GM18907 (cell line): ENCODE results near the gene GNAT2.

Source experiments
- ATAC-seq: cut with Tn5 transposase; IDR thresholded peaks from one replicate; pipeline ENCODE4 v1.9.1; 2021; ENCODE audit warnings: mild to moderate bottlenecking, moderate library complexity; ENCODE audit not compliant: unreplicated experiment

Gene GNAT2

DNA sequence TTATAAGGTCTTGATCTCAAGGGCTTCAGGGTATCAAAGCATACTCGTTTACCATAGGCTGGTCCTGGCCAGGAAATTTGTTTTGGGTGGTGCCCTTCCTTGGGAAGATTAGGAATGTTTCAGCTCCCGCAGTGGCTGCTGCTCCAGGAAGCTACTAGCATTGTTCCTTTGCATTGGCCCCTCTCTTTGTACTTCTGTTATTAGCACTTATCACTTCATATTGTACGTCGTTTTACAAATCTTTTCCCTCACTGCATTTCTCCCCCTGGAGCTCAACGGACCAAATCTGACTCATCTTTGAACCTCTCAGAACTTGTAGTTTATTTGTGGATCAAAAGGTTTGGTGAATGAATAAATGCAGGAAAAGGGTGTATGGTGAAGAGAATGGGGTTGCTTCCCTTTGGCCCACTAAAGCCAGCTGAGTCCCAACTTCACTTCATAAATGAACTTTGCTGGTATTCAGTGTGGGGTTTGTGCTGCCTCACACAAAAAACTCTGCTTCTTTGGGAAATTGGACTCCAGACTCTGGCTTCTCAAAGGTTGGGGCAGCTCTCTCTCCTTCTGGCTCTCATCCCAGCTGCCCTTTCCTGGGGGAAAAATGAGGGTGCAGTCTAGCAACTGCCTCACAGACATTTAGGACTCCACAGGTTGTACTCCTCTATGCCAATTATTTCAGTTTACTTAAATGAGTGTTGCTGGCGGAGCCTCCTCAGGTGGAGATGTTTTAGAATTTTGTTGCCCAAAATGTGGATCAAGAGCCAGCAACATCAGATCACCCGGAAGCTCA is 5.9 kb downstream of the GNAT2 start:
- no peak for ATAC-seq

DNA sequence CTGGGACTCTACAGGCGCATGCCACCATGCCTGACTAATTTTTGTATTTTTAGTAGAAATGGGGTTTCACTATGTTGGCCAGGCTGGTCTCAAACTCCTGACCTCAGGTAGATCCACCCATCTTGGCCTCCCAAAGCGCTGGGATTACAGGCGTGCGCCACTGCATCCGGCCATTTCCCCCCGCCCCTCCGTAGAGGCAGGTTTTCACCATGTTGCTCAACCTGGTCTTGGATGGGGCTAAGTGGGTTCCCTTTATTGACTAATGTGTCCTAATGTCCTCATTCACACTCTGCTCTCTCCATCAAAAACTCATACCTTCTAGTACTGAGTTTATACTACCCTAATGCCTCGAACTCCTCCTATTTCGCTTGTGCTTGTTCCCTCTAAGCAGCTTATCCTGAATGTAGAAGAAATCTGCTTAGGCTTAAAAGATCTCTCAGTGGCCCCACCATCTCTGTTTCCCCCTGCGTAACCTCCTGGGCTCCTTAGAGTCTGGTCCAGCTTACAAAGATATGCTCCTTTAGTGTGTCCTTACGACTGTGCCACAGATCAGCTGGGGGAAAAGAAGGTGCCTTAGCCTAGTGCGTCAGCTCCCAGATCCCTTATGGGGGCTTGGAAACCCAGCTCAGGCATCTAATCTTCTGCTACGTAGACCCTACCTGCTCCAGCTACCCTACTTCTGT is 8.0 kb downstream of the GNAT2 start:
- no peak for ATAC-seq

DNA sequence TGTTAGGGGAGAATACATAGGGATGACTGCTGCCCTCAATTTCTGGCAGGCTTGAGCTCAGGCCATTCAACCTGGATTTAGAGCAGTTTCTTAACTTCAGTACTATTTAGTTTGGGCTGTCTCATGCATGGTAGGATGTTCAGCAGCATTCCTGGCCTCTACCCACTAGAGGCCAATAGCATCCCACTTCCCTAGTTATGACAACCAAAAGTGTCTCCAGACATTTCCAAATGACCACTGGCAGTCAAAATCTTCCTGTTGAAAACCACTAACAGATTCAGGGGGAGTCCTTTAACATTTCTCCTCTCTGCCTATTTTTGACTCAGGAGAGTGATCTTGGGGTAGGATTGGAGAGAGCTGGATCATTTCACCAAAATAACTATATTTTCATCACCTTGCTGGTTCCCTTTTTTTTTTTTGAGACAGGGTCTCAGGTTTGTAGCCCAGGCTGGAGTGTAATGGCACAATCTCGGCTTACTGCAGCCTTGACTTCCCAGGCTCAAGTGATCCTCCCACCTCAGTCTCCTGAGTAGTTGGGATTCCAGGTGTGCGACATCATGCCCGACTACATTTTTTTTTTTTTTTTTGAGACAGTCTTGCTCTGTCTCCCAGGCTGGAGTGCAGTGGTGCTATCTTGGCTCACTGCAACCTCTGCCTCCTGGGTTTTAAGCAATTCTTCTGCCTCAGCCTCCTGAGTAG is 8.7 kb downstream of the GNAT2 start:
- ATAC-seq = no peak

DNA sequence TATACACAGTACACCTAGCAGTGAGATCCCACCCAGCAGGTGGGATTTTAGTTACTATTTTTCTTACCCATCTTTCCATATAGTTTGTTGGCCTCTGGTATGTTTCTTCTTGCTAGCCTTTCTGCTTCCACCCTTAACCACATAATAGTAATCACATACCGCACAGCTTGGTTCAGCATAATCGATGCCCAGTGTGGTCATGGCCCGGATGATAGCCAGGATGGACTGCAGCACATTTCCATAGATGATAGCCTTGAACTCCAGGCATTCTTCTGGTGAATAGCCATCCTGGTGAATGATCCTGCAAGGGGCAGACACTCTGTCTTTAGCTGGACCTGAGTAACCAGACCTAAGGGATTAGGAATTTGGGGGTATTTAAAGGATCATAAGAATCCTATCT is 9.5 kb downstream of the GNAT2 start:
- ATAC-seq = no peak

DNA sequence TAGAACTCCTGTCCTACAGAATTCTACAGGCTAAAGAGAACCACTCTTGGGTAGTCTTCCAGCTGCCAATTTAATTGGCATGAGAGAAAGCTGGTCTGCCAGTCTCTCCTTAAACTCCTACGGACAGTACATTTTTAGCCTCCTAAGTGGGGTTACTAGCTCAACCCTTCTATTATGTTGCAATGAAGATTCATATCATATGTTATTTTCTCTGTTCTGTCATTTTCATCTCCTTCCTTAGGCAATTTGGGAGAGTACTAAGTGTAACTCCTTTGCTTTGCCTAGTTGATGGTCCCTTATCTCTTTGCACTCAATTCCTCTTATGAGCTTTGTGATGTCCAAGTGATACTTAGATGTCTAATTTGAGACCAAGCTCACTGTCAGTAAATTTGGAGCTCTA is 14.0 kb downstream of the GNAT2 start:
- no peak for ATAC-seq

DNA sequence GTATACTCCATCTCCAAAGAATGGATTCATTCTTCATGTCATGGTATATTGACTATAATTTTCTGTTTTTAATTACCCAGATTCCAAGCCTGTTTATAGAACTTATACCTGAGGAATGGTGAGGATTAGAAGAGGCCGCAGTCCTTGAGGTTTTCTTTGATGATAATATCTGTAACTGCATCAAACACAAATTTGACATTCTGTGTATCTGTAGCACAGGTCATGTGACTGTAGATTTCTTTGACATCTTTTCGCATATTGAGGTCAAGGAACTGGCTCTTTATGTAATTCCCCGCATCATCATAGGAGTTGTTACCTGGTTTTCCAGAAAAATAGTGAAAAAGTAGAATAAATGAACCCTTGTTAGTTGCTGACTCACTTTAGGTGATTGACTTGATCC is 16.2 kb downstream of the GNAT2 start:
- no peak for ATAC-seq

DNA sequence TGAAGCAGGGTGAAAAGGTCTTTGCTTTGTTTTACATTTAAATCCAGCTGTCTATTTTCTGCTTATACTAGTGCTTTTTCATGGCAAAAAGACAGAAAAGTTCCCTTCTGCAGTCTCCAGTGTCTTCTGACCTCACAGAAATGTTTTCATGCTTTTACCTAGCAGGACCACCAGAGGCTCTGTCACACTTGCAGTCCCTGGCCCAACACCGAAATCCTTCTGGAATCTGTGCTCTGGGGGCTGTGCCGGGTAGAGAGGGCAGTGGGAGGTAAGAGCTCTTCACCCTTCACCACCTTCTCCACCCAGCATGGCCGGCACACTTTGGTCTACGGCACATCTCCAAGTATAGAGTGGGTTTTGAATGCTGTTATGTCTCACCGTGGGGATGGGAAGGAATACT is 20.8 kb downstream of the GNAT2 start:
- no peak for ATAC-seq

DNA sequence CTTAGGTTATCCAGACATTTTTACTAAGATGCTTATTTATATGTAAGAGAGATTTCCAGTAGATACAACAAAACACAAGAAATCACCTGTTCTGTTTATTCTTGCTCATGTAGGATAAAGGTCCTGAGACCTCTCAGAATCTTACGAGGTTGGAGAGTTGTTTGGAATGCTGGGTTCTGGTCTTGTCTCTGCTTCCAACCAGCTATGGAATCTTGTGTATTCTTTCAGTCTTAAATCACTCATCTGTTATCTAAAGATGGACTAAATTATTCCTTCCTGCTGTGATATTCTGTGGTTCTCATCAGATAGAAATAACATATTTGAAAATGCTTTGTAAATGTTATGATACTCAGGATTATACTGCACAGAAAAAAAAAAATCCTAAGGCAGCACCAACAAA is 21.3 kb downstream of the GNAT2 start:
- ATAC-seq = no peak

DNA sequence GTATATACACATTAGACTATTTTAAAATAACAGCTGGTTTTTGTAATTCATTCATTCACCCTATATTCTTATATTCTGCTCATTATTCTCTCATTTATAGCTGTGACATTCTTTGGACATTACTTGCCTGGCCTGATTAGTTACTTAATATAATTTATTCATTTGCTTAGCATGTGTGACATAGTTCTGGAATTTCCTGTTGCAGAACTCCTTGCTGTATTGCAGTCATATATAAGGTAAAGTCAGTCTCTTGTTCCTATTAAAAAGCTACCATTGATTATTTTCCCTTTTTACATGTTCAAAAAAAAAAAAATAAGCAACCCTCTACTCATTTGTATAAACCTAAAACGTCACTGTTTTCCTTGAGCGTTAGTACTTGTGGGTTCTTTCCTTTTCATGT is 23.9 kb downstream of the GNAT2 start:
- no peak for ATAC-seq

DNA sequence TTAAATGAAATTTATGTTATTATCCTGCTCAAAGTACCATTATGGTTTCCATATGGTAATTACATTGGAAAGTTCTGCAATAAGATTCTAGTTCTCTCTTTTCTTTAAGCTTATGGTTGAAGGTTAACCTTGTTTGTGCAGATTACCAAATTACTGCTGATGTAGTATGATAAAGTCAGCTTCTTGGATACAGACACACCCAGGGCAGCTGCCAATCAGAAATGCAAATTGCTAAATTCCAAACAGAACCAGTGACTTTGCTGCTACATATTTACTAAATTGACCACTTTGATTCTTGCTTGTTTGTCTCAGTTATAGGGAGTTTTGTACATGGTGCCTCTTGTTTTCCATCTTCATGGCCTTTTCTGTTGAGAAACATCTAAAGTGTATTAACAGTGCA is 26.5 kb downstream of the GNAT2 start:
- no peak for ATAC-seq

DNA sequence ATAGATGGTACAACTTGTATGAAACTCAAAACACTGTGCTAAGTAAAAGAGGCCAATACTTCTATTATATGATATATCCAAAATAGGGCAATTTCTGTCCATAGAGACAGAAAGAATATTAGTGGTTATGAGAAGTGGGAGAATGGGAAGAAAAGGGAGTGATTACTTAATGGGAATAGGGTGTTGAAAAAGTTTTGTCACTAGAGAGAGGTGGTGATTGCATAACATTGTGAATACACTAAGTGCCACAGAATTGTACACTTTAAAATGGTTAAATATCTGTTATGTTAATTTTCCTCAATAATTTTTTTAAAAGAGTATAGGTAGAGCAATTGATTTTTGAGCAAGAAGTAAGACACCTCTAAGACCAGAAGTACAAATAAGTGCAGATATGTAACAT is 29.7 kb downstream of the GNAT2 start:
- ATAC-seq = no peak

DNA sequence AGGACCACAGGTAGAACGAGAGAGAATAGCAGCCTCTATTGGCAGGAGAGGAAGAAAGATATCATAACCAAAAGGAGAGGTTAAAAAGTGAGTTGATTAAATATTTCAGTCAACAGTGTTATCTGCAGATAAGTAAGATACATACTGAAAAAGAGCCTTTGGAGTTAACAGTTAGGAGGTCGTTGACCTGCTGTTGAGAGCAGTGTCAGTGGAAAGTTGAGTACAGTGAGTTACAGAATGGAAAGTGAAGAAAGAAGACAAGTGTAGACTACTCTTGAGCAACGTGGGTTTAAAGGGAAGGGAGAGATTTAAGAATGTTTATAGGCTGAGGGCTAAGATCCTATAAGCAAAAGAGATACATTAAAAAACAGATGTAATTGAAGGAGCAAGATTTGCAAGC is 30.2 kb downstream of the GNAT2 start:
- ATAC-seq = no peak

DNA sequence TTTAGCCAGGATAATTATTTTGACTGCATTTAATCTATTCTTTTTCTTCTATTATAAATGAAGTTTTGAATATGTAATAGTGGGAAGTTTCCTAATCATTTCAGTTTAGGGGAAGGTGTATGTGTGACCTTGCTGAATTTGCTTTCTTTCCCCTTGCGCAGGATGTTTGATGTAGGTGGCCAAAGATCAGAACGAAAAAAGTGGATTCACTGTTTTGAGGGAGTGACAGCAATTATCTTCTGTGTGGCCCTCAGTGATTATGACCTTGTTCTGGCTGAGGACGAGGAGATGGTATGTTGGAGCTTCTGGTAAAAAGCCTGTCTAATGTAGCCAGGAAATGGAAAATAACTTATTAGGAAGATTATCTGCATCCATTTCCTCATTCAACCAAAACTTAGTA is 33.4 kb downstream of the GNAT2 start:
- ATAC-seq = no peak

DNA sequence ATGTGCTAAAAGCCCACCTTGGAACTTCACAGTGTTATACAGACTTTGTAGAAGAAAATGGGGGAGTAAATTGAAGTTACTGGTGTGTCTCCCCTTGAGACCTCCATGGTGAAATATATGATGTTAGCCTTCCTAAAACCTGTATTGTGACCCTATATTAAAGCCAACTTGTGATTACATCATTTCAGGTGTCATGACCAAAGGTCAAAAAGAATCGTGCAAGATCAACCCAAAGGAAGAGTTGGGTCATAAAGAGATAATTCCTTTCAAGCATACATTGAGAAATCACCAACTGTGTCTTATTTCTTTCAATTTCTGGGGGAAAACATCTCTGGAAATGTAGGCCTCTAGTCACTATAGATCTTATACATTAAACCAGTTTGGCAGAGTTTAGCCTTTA is 34.6 kb downstream of the GNAT2 start:
- ATAC-seq = no peak

DNA sequence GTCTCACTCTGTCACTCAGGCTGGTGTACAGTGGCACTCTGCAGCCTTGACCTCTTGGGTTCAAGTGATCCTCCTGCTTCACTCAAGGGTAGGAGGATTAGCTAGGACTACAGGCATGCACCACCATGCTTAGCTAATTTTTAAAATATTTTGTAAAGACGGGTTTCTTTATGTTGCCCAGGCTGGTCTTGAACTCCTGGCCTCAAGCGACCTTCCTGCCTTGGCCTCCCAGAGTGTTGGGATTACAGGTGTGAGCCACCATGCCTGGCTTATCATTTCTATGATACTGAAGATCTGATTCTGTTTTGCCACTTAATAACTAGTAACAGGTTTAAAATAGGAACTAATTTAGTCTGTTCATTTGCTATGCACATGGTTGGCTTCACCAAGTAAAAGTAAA is 37.4 kb downstream of the GNAT2 start:
- no peak for ATAC-seq

DNA sequence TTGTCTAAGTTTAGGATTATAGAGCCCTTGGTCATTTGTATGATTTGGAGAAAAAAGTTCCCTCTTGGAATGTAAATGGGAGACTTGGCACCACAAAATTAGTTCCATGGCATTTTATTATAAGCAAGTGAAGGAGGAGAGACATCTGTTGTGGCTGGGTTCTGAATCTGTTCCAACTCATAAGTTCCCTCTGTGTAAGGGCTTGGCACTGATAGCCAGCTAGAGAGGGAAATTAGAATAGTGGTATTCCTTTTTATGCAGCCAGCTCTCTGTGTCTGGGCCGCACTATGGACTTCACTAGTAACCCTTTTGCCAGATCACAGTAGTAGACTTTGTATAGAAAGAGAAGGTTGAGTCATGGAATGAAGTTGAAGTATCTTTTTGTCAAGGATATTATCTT is 39.9 kb downstream of the GNAT2 start:
- ATAC-seq = no peak

DNA sequence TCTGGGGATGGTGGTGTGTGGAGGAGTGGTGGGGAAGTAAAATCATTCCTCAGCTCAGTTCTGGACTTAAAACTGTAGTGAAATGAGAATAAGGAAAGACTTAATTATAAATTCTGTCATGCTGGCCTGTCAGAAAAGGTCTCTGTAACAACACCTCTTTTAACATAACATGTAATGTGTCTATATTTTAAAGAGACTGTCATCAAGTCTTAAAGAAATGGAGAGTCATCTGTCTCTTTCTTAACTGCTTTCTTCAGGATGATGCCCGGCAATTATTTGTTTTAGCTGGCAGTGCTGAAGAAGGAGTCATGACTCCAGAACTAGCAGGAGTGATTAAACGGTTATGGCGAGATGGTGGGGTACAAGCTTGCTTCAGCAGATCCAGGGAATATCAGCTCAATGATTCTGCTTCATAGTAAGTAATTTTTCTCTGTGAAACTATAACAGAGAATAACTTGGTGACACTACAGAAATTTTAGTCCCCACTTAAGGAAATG is 40.4 kb downstream of the GNAT2 start:
- no peak for ATAC-seq

DNA sequence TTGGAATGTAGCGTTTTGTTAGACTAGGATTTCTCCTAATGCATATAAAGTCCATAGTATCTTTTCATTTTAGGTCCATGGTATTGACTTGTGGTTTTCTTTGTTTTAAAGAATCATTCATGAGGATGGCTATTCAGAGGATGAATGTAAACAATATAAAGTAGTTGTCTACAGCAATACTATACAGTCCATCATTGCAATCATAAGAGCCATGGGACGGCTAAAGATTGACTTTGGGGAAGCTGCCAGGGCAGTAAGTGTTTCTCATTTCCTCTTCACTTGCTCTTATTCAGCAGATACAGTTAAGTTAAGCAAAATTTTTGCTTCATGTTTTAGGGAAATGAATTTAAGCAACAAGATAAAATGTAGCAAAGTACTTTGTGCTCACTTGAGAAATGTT is 45.6 kb downstream of the GNAT2 start:
- no peak for ATAC-seq

DNA sequence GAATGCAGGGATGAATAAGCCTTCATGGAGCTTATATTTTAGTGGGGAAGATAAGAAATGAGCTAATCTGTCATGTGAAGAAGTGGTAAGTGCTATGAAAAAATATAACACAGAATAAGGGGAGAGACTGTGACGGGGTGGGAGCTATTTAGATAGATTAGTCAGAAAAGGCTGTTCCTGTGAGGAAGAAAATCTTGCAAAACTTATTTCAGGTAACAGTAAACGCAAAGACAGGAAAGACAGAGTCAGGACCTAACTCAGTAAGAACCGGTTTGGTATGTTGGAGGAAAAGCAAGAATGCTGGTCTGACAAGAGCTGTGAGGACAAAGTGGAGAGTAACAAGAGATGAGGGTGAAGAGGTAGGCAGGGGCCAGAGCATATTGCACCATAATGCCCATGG is 49.0 kb downstream of the GNAT2 start:
- ATAC-seq = no peak

DNA sequence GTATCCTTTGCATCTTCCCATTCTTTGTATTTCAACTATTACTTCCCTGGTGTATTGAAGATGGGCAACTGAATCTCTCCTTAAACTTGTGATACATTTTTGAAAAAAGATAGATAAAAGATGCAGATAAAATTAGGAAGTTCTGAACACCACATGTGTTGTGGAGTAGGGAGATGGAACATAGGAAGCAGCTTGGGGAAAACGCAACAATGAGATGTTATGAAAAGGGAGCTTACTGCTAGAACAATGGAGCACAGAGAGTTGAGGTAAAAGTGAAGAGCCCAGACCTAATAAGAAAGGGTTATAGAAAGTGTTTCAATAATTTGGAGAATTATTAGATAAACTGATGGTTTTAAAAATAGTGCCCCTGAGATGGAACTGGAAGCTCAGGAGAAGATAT is 50.1 kb downstream of the GNAT2 start:
- no peak for ATAC-seq

DNA sequence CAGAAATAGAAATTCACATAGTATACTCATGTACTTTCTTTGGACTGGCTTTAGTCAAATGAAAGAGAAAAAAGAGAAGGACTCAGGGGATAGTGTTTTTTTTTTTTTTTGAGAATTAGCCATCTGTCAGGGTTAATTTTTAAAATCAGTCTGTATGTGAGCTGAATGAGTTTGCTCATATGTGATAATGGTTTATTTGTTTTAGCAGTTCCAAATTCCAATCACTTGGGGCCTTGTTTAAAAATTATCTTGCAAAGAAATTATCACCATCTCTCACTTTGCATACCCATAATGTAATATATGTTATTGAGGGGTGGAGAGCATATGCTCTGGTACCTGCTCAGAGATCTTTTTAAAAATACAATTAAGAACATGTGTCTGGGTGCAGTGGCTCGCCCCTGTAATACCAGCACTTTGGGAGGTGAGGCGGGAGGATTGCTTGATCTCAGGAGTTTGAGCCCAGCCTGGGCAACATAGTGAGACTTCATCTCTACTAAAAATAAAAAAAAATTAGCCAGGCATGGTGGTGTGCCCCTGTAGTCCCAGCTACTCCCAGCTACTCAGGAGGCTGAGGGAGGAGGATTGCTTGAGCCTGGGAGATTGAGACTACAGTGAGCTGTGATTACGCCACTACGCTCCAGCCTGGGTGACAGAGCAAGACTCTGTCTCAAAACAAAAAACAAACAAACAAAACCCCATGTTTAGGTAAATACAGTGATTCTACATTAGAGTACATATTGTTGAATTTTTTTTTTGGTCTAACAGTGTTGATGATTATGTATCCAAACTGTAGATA is 51.3 kb downstream of the GNAT2 start:
- no peak for ATAC-seq
